ENCODE data around the gene NTN4. TPM values are rescaled to one million over a fixed set of nuclear protein-coding genes. Genes with fewer than 3 reads are reported as not detected.

The NTN4 gene
- total and polyA plus RNA-seq, 7 donors = 3.7 to 17.4 (median 7.2) TPM

- Histone ChIP-seq H3K27me3 (no peaks in the 10 kb centered on the region), H3K4me3 (no peak overlapping the region), H3K27ac (no peak overlapping the region), H3K4me1 (peaks cover 0 to 12% (median 10%) of the 10 kb centered on the region in 4 donors), H3K36me3 (no peaks in the 10 kb centered on the region), H3K9me3 (no peaks in the 10 kb centered on the region)
- DNase-seq = no peak
- intact Hi-C loops (cut with DNase I) = no loop called here
- WGBS, 2 donors = 75 to 78% methylated on average over 4 of the region's 4 CpGs
- no peak for TF ChIP-seq EP300 (IDR thresholded peaks at IDR 0.05)
- TF ChIP-seq, protein P1, sequence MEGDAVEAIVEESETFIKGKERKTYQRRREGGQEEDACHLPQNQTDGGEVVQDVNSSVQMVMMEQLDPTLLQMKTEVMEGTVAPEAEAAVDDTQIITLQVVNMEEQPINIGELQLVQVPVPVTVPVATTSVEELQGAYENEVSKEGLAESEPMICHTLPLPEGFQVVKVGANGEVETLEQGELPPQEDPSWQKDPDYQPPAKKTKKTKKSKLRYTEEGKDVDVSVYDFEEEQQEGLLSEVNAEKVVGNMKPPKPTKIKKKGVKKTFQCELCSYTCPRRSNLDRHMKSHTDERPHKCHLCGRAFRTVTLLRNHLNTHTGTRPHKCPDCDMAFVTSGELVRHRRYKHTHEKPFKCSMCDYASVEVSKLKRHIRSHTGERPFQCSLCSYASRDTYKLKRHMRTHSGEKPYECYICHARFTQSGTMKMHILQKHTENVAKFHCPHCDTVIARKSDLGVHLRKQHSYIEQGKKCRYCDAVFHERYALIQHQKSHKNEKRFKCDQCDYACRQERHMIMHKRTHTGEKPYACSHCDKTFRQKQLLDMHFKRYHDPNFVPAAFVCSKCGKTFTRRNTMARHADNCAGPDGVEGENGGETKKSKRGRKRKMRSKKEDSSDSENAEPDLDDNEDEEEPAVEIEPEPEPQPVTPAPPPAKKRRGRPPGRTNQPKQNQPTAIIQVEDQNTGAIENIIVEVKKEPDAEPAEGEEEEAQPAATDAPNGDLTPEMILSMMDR (IDR thresholded peaks at IDR 0.05) = no peak
- TF ChIP-seq POLR2AphosphoS5 (IDR thresholded peaks at IDR 0.05) = no peak
- TF ChIP-seq POLR2A (IDR thresholded peaks at IDR 0.05) = no peak
Measured at GRCh38 chr12:95643256-95643655, 147.3 kb downstream of the NTN4 start.

- peaks cover 0 to 16% (median 10%) of the 10 kb centered on the region in 4 donors for H3K4me1 ChIP-seq
- H3K27ac ChIP-seq = no peak overlapping the region
- no peak overlapping the region for H3K4me3 ChIP-seq
- TF ChIP-seq, protein P1 (IDR thresholded peaks at IDR 0.05) = no peak
- TF ChIP-seq EP300 (IDR thresholded peaks at IDR 0.05) (no peak), POLR2AphosphoS5 (IDR thresholded peaks at IDR 0.05) (no peak), POLR2A (IDR thresholded peaks at IDR 0.05) (no peak)
- intact Hi-C loops (cut with DNase I) = no loop called here
- no peaks in the 10 kb centered on the region for H3K27me3 ChIP-seq
- no peak for DNase-seq
- no peaks in the 10 kb centered on the region for H3K9me3 ChIP-seq
- no peaks in the 10 kb centered on the region for H3K36me3 ChIP-seq
- 74 to 77% methylated on average over 6 of the region's 6 CpGs for WGBS, 2 donors
Measured at GRCh38 chr12:95642583-95642982, 148.0 kb downstream of the NTN4 start.

DNA sequence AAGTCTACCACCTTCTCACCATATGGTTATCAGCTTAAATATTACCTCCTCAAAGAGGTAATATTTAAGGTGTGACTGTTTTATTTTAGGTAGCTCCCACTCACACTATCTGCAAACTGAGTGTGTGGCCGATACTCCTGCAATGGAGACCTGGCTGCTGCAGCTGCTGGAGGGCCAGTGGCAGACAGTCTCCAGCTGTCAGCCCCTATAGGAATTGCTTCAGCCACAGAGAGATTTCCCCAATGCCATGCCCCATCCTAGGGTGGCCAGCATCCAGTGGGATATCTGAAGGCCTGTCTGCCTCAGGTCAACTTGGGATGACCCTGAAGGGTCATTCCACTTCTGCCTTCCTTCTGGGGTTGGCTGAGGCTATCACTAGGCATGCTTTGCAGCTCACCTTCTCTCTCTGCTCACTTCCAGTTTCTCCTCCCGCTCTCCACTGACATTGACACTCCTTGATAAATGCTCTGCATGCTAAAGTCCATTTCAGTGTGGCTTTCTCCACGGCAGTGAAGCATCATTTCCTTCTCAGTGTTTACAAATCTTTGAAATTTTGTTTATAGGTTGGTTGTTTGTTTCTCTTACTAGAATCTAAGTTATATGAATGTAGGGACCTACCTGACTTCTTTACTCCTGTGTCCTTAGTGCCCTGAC is 149.1 kb downstream of the NTN4 start:
- Histone ChIP-seq H3K27ac (no peak overlapping the region), H3K27me3 (no peaks in the 10 kb centered on the region), H3K4me3 (no peak overlapping the region), H3K4me1 (peaks cover 0 to 12% (median 2%) of the 10 kb centered on the region in 4 donors), H3K36me3 (no peaks in the 10 kb centered on the region), H3K9me3 (no peaks in the 10 kb centered on the region)
- 38 to 64% methylated on average over 3 of the region's 3 CpGs for WGBS, 2 donors
- TF ChIP-seq POLR2AphosphoS5 (IDR thresholded peaks at IDR 0.05) = no peak
- no peak for TF ChIP-seq POLR2A (IDR thresholded peaks at IDR 0.05)
- no peak for TF ChIP-seq EP300 (IDR thresholded peaks at IDR 0.05)
- TF ChIP-seq, protein P1 (IDR thresholded peaks at IDR 0.05) = no peak
- intact Hi-C loops (cut with DNase I) = no loop called here
- DNase-seq = no peak

GRCh38 chr12:95640516-95640915 is 150.0 kb downstream of the NTN4 start:
- DNase-seq = no peak
- no peaks in the 10 kb centered on the region for H3K36me3 ChIP-seq
- 87 to 89% methylated on average over 3 of the region's 3 CpGs for WGBS, 2 donors
- intact Hi-C loops (cut with DNase I) = no loop called here
- H3K9me3 ChIP-seq = no peaks in the 10 kb centered on the region
- no peak for TF ChIP-seq POLR2AphosphoS5 (IDR thresholded peaks at IDR 0.05)
- TF ChIP-seq EP300 (IDR thresholded peaks at IDR 0.05) = no peak
- TF ChIP-seq POLR2A (IDR thresholded peaks at IDR 0.05) = no peak
- TF ChIP-seq, protein P1 (IDR thresholded peaks at IDR 0.05) = no peak
- H3K4me1 ChIP-seq = peaks cover 0 to 9% (median under 1%) of the 10 kb centered on the region in 4 donors
- H3K27ac ChIP-seq = no peak overlapping the region
- no peak overlapping the region for H3K4me3 ChIP-seq
- no peaks in the 10 kb centered on the region for H3K27me3 ChIP-seq
